Ovary (tissue), 9 donors: ENCODE data around the gene ARMC10. TPM values are rescaled to one million over a fixed set of nuclear protein-coding genes. Genes with fewer than 3 reads are reported as not detected.

Source experiments
- DNase-seq, 5 donors: peaks; one replicate each; pipeline ENCODE4 v3.0.0-alpha.2; 2019 to 2020
- H3K27ac ChIP-seq, 2 donors: fragments of 200-600 bp; one replicate each; pipeline versions ENCODE4 v1.5.1 to v1.8.0; 2019 to 2022
- H3K27me3 ChIP-seq: fragments of 200-600 bp; one replicate; pipeline ENCODE4 v1.8.0; 2022
- H3K36me3 ChIP-seq: fragments of 200-600 bp; sonication (generic); one replicate; pipeline ENCODE4 v1.5.1; 2019
- H3K4me1 ChIP-seq: one replicate; pipeline ENCODE4 v1.8.1; 2013; ENCODE audit warnings: mild to moderate bottlenecking, moderate library complexity; ENCODE audit not compliant: insufficient read depth
- H3K4me3 ChIP-seq: fragments of 200-600 bp; sonication (generic); one replicate; pipeline ENCODE4 v1.5.1; 2017
- H3K9me3 ChIP-seq, 2 donors: fragments of 200-600 bp in 1 of 2; sonication (generic) in 1 of 2; one replicate each; pipeline versions ENCODE4 v1.5.1 to v1.8.1; 2013 to 2019; ENCODE audit warnings: mild to moderate bottlenecking in 1 of 2, moderate library complexity in 1 of 2
- EP300 ChIP-seq: sonication (generic); formaldehyde crosslinking; IDR thresholded peaks from one replicate; pipeline ENCODE4 v1.6.1; 2017; ENCODE audit warnings: antibody characterized with exemption
- POLR2A ChIP-seq: fragments of 450-650 bp; IDR thresholded peaks from one replicate; pipeline ENCODE4 v1.6.1; 2017; ENCODE audit warnings: antibody characterized with exemption, mild to moderate bottlenecking, moderate library complexity
- WGBS, 3 donors: extraction: QIAGEN DNeasy Blood & Tissue Kit in 1 of 3; methylation state at CpG; one replicate each; pipeline versions ENCODE4 v1.1.5 to v1.1.7; 2013 to 2017; 5-methylcytosine and 5-hydroxymethylcytosine counted together
- intact Hi-C, 4 donors: fragments of 100-400 bp; cut with DNase I; formaldehyde crosslinking; loops; one replicate each; pipeline versions ENCODE4 v1.11.0 to v1.15.1; 2022 to 2023
- polyA plus RNA-seq, 2 donors: library from polyadenylated mRNA; stranded (reverse); fragments of 200-250 nt in 1 of 2; fragments of 350-450 nt in 1 of 2; fragmentation: Illumina TruSeq in 1 of 2; extraction: RNeasy Lipid Tissue Mini Kit (QIAGEN cat#74804) in 1 of 2; gene quantifications; one replicate each; pipeline ENCODE4 v1.2.3, GENCODE V29; 2013 to 2014
- total RNA-seq, 7 donors: library from RNA; depleted of rRNA in 2 of 7; stranded (reverse); fragments of >200 nt in 2 of 7; fragmentation: NEBNext Ultra II Directional in 3 of 7; extraction: Animal tissue kit (Norgen Biotek cat#: 25700) in 3 of 7; gene quantifications; one replicate each; pipeline versions ENCODE4 v1.1.0 to v1.2.4, GENCODE V29; 2016 to 2023
- TF ChIP-seq, protein P1 (sequence below), 3 donors: fragments of 450-650 bp in 2 of 3; fragments of 200-600 bp in 1 of 3; IDR thresholded peaks; one replicate each; pipeline versions ENCODE4 v1.5.1 to v1.8.0; 2016 to 2022; ENCODE audit warnings: antibody characterized with exemption in 3 of 3, mild to moderate bottlenecking in 1 of 3
- donor health status: DM: no; HTN: no; CAD: no; lungs with moderate emphysema.
- donor health status: DM: no; HTN: no; CAD: no.
- donor health status: Bipolar disorder and iron deficiency.
- donor health status: DM: yes; HTN: yes; CAD: no.
- donor health status: DM: no; HTN: no; CAD: no.
- donor health status: DM: yes; HTN: yes; CAD: no.

The ARMC10 gene
- total and polyA plus RNA-seq, 9 donors, result 23.6 to 54.0 (median 48.3) TPM

DNA sequence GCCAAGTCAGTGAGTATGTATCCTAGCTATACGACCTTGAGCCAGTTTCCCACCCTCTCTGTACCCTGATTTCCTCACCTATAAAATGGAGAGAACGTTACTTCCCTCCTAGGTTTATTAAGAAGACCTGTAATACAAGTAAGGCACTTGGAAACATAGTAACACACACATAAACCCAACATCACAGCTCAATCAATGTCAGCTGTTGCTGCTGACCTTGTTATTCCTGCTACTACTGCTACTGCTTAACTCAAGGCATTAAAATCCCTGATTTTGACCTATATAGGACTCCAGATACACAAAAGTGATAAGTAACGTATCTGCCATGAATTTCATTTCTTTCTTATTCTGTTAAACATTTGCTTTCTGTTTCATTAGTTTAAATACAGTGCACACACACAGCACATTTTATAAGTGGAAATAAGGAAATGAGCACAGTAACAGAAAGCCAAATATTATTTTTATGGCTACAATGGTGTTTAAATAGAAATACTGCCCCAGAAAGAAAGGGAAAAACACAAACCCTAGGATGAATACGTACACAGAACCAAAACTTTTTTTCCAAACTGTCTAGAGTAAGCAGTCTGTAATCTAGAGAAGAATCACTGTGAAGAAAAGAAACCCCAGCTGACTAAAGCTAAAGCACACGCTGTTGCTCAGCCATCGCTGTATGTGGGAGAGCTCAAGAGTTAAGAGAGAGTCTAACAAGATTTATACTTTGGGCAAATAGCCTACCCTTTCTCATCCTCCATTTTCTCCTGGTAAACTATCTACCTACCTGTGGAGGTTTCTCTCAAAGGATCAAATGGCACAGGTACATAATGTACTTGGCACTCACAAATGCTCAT is 55.0 kb downstream of the ARMC10 start:
- no peak overlapping the region for H3K4me3 ChIP-seq
- 41 to 45% (median 42%) methylated on average over 6 of the region's 6 CpGs for WGBS, 3 donors
- TF ChIP-seq, protein P1, sequence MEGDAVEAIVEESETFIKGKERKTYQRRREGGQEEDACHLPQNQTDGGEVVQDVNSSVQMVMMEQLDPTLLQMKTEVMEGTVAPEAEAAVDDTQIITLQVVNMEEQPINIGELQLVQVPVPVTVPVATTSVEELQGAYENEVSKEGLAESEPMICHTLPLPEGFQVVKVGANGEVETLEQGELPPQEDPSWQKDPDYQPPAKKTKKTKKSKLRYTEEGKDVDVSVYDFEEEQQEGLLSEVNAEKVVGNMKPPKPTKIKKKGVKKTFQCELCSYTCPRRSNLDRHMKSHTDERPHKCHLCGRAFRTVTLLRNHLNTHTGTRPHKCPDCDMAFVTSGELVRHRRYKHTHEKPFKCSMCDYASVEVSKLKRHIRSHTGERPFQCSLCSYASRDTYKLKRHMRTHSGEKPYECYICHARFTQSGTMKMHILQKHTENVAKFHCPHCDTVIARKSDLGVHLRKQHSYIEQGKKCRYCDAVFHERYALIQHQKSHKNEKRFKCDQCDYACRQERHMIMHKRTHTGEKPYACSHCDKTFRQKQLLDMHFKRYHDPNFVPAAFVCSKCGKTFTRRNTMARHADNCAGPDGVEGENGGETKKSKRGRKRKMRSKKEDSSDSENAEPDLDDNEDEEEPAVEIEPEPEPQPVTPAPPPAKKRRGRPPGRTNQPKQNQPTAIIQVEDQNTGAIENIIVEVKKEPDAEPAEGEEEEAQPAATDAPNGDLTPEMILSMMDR (IDR thresholded peaks at IDR 0.05), result no peak
- intact Hi-C loops, result no loop called here
- H3K9me3 ChIP-seq, result no peaks in the 10 kb centered on the region
- DNase-seq, result no peak
- H3K27ac ChIP-seq, result no peak overlapping the region
- no peaks in the 10 kb centered on the region for H3K27me3 ChIP-seq
- peaks cover 5% of the 10 kb centered on the region for H3K4me1 ChIP-seq
- no peaks in the 10 kb centered on the region for H3K36me3 ChIP-seq

GRCh38 chr7:103130901-103131624 is 56.1 kb downstream of the ARMC10 start:
- Histone ChIP-seq H3K9me3 (no peaks in the 10 kb centered on the region), H3K4me3 (no peak overlapping the region), H3K4me1 (peaks cover 7% of the 10 kb centered on the region), H3K27ac (no peak overlapping the region), H3K27me3 (no peaks in the 10 kb centered on the region), H3K36me3 (no peaks in the 10 kb centered on the region)
- DNase-seq, result no peak
- TF ChIP-seq, protein P1 (IDR thresholded peaks at IDR 0.05), result no peak
- TF ChIP-seq EP300 (no peak), POLR2A (no peak)
- 80 to 86% (median 84%) methylated on average over 9 of the region's 9 CpGs for WGBS, 3 donors
- intact Hi-C loops, result no loop called here

DNA sequence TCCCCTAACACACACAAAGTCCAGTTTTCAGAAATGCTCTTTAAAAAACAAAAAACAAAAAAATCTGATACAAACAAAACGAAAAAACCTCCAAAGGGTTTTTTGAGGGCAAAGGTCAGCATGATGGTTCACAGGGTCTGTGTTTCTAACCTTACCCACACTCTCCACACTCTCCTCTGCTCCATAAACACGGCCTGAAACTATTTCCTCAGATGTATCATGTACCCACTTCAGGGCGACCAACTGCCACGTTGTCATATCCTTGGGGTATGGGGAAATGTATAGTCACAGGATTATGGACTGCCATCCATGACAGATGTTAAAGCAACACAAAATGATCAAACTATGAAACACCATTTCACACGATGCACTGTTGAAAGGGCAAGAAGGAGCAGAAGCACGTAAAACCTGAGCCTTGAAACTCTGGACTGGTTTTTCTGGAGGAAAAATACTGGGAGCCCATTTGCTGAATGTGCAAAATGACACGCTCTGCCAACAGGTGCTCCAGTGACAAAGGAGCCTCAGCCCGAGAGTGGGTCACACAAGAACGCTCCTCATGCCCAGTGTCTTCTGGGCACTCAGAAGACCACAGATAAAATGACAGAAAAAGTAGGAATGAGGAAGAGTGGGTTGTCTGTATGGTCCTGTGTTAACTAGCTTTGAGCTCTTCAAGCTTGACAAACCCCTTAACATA is 58.2 kb downstream of the ARMC10 start:
- no peak for DNase-seq
- Histone ChIP-seq H3K27ac (no peak overlapping the region), H3K4me1 (peaks cover 7% of the 10 kb centered on the region), H3K36me3 (no peaks in the 10 kb centered on the region), H3K9me3 (no peaks in the 10 kb centered on the region), H3K27me3 (no peaks in the 10 kb centered on the region), H3K4me3 (no peak overlapping the region)
- TF ChIP-seq, protein P1 (IDR thresholded peaks at IDR 0.05), result no peak
- TF ChIP-seq POLR2A (no peak), EP300 (no peak)
- WGBS, 3 donors, result 83 to 85% (median 83%) methylated on average over 9 of the region's 9 CpGs
- intact Hi-C loops, result no loop called here

DNA sequence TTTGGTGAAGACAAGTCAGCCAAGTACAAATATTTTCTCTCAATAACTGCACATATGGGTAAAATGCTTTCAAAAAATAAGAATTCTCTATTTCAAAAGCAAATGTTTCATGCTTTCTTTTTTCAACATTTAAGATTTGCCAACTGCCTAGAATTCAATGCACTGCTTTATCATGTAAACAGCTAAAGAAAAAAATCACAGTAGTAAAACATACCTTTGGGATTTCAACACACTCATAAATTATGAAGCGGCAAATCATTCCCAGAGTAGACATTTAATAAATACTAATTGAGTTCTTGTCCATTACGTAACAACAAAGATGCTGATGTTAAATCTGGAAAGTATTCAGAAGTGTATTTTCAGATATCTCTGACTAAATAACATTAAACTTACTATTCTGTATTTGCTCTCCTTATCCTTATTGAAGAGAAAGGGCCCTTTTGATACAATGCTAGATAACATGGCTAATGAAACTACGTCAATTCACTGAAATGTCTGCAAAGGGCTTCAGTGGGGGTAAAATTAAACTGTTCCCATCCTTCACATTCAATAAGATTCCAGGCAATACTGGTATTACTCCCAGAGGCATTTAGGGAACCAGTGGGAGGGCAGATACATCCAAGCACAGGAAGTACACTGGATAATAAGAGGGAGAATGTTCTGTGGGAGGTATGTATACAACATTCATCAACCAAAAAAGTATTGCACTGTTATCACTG is 60.1 kb downstream of the ARMC10 start:
- no peaks in the 10 kb centered on the region for H3K36me3 ChIP-seq

More for the DNA sequence above, 60.1 kb downstream of the ARMC10 start:
- no peak for TF ChIP-seq EP300
- no peak for TF ChIP-seq POLR2A
- TF ChIP-seq, protein P1 (IDR thresholded peaks at IDR 0.05), result no peak
- no peak overlapping the region for H3K4me3 ChIP-seq
- no peak for DNase-seq
- 17 to 20% (median 17%) methylated on average over 3 of the region's 3 CpGs for WGBS, 3 donors
- intact Hi-C loops, result no loop called here
- H3K4me1 ChIP-seq, result peaks cover 9% of the 10 kb centered on the region
- H3K9me3 ChIP-seq, result no peaks in the 10 kb centered on the region
- no peaks in the 10 kb centered on the region for H3K27me3 ChIP-seq
- H3K27ac ChIP-seq, result peak overlapping the region in 1 of 2 donors; percentile 7
